Measurements from ENCODE around the gene DGKH. TPM values are rescaled to one million over a fixed set of nuclear protein-coding genes. Genes with fewer than 3 reads are reported as not detected.
"Not testable (repeated sequence)": the region's sequence is repeated elsewhere in the genome, so short reads cannot be mapped to it uniquely, and the experiment has no call there.

Gene DGKH
- total RNA-seq, 2 experiments from 2014 or later = 17.3 to 18.2 TPM

DNA sequence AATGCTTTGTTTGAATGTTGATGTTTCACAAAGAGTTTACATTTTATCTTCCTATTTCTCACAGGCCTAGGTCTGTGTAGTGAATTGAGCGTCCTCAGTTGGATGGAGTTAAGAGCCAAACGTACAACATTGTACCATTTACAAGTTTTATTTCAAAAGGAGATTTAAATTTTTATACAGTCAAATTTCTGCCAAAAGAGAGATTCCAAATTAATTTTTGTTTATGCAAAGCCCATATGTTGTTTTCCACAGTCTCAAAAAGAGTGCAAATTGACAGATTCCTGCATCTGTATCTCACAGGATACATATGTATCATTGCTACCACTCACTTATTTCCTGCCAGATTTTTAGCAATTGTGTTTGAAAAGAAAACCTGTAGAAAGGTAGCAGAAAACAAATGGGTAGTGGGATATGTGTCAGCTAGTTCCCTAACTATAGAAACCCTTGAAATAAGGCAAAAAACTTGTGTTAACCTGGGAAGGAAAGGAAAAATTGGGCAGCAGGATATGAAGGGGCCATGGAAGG is 46.1 kb downstream of the DGKH start:
- Mint-ChIP-seq H3K36me3 (ENCODE audit: low read depth) (peaks cover 17% of the 10 kb centered on the region), H3K9me3 (no peaks in the 10 kb centered on the region), H3K27ac (no peak overlapping the region), H3K27me3 (no peaks in the 10 kb centered on the region), H3K4me1 (no peaks in the 10 kb centered on the region), H3K4me3 (no peak overlapping the region)
- ChIA-PET CTCF (no interaction called here), POLR2A (no interaction called here)
- DNase-seq = no peak

DNA sequence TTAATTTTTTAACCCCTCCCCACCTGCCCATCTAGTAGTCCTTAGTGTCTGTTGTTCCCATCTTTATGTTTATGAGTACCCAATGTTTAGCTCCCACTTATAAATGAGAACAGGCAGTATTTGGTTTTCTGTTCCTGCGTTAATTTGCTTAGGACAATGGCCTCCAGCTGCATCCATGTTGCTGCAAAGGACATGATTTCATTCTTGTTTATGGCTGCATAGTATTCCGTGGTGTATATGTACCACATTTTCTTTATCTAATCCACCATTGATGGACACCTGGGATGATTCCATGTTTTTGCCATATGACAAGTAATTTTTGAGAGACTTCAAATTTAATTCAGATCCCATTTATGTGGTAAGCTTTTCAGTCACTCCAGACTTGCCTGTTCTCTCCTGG is 47.8 kb downstream of the DGKH start:
- CTCF ChIA-PET = interaction anchor here (1.0 kb wide), 1 partner anchor 208 kb away, joined by 3 read pairs; no protein-coding TSS in a partner anchor
- H3K4me1 Mint-ChIP-seq, H3K4me3 Mint-ChIP-seq, H3K27me3 Mint-ChIP-seq, H3K27ac Mint-ChIP-seq, POLR2A ChIA-PET, DNase-seq, H3K9me3 Mint-ChIP-seq: not testable (repeated sequence)
- H3K36me3 Mint-ChIP-seq (ENCODE audit: low read depth) = peaks cover 11% of the 10 kb centered on the region

DNA sequence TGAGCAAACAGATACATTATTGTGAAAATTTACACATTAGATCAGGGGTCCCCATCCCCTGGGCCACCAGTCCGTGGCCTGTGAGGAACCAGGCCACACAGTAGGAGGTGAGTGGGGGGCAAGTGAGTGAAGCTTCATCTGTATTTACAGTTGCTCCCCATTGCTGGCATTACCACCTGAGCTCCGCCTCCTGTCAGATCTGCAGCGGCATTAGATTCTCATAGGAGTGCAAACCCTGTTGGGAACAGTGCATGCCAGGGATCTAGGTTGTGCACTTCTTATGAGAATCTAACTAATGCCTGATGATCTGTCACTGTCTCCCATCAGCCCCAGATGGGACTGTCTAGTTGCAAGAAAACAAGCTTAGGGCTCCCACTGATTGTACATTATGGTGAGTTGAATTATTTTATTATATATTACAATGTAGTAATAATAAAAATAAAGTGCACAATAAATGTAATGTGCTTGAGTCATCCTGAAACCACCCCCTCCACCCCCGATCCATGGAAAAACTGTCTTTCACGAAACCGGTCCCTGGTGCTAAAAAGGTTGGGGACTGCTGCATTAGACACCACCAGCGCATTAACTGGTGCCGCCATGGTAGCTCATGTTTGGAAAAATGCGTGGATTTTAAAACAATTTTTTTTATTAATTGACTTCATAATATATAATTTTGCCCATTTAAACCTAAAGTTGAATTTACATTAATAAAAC is 51.7 kb downstream of the DGKH start:
- ChIA-PET CTCF (no interaction called here), POLR2A (no interaction called here)
- H3K4me1 Mint-ChIP-seq = peaks cover 19% of the 10 kb centered on the region
- H3K36me3 Mint-ChIP-seq (ENCODE audit: low read depth) = peaks cover 15% of the 10 kb centered on the region
- peaks cover 6% of the 10 kb centered on the region for H3K9me3 Mint-ChIP-seq
- H3K27ac Mint-ChIP-seq = no peak overlapping the region
- no peak for DNase-seq
- no peaks in the 10 kb centered on the region for H3K27me3 Mint-ChIP-seq
- H3K4me3 Mint-ChIP-seq = no peak overlapping the region

DNA sequence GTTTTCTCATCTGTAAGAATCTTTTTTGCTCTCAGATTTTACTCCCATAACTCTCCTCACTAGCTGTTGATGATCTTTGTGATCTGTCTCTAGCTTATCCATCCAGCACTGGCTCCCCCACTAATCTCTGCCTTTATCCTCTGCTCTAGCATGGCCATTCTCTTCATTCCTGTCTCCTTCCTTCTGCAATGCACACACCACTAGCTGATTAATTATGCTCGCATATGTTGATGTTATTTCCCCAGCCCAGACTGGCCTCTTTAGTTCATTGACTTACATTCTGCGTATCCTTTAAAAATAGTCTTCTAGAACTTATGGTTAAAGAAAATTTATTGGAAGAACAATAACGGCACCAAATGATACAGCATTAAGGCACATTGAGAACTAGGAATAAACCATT is 52.5 kb downstream of the DGKH start:
- H3K4me1 Mint-ChIP-seq = peaks cover 19% of the 10 kb centered on the region
- H3K27me3 Mint-ChIP-seq = no peaks in the 10 kb centered on the region
- CTCF ChIA-PET = no interaction called here
- H3K27ac Mint-ChIP-seq = no peak overlapping the region
- H3K4me3 Mint-ChIP-seq = no peak overlapping the region
- H3K9me3 Mint-ChIP-seq = peaks cover 6% of the 10 kb centered on the region
- peaks cover 15% of the 10 kb centered on the region for H3K36me3 Mint-ChIP-seq (ENCODE audit: low read depth)
- POLR2A ChIA-PET = no interaction called here
- no peak for DNase-seq

DNA sequence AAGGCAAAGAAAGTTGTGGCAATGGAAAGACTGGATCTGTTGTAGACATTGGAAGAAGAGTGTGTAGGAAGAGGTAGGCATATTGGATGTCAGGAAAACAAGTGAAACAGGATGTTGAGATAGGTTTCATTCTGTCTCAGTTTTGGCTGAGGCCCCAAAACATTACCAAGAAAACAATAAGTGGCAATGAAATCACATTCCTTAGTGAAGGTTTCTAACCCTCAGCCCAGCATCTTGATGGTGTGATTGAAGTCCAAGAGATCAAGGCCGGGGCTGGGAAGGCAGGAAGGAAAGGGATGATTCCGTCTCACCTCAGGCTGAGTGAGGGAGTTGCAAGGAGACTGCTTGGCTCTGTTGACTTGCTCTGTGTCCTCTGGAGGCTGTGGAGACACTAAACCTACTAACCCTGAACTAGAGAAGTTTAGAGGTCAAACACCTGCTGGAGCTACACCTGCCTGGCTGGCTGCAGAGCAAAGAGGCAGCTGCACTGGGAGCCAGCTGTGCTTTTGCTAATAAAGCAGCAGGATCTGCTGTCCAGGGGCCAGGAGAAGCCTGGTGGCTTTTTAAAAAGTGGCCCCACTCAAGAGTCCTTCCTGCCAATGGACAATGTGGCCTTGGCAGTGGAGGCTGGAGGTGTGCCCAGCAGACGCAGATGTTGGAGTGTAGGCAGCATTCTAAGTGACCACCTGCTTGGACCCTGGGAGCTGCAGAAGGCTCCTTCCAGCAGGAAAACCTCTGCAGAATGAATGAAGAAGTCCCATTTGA is 53.6 kb downstream of the DGKH start:
- no peak for DNase-seq
- Mint-ChIP-seq H3K27me3 (no peaks in the 10 kb centered on the region), H3K36me3 (ENCODE audit: low read depth) (peaks cover 9% of the 10 kb centered on the region), H3K27ac (no peak overlapping the region), H3K4me3 (no peak overlapping the region), H3K4me1 (peaks cover 19% of the 10 kb centered on the region), H3K9me3 (peaks cover 6% of the 10 kb centered on the region)
- POLR2A ChIA-PET = no interaction called here
- CTCF ChIA-PET = no interaction called here

DNA sequence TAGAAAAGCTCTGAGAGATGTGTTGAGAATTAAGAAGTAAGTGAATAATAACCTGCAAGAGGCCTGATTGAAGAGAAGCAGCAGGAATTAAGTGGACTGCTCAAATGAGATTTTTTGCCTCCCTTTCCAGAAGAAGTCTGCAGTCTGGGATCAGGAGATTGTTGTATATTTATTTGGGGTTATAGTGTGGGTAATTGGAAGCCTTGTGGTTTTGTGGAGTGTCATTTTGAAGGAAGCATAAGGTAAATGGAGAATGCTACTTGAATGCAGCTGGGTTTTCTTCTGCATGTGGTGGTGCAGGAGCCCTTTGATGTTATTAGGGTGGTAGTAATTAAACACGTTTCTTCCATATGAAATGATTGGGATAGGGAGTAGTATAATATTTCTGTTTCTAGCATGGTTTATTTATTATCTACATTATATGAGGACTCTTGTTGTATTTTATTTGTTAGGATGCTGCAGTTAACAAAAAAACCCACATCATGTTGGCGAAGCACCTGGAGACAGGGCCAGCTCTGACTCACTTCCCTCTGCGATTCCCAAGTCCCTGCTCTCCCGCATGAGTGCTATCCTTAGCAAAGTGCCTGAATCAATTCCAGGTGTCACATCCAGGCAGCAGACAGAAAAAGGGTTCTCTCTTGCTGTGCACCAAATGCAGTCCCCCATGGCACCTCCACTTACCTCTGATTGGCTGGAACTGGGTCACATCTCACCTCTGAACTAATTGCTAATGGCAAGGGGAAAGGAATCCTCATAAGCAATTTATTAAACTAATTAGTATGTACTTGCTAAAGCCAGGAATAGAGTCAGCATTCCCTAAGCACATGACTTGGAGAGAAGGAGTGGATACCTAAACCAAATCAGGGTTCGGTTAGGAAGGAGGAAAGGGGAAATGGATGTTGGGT is 54.8 kb downstream of the DGKH start:
- no peak for DNase-seq
- H3K4me1 Mint-ChIP-seq = peaks cover 19% of the 10 kb centered on the region
- H3K4me3 Mint-ChIP-seq = no peak overlapping the region
- no peak overlapping the region for H3K27ac Mint-ChIP-seq
- H3K9me3 Mint-ChIP-seq = peaks cover 6% of the 10 kb centered on the region
- no peaks in the 10 kb centered on the region for H3K27me3 Mint-ChIP-seq
- peaks cover 9% of the 10 kb centered on the region for H3K36me3 Mint-ChIP-seq (ENCODE audit: low read depth)
- POLR2A ChIA-PET = no interaction called here
- CTCF ChIA-PET = interaction anchor here (0.7 kb wide), 1 partner anchor 379 kb away, joined by 3 read pairs; no protein-coding TSS in a partner anchor

DNA sequence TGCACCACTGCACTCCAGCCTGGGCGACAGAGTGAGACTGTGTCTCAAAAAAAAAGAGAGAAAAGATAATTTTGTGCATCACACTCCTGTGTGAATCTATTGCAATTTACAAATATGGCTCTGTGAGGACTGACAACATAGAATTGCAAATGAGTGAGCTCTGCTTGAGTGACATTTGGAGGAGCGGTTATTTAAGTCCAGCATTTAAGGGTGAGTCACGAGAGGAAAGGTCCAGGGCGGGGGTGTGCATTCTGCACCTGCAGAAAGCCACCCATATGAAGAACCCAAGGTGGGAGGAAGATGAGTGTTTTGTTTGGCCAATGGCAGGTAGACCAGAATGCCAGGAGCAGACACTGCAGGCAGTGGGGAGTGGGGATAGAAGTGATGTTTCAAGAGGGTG is 58.5 kb downstream of the DGKH start:
- Mint-ChIP-seq H3K36me3 (ENCODE audit: low read depth) (peaks cover 9% of the 10 kb centered on the region), H3K4me1 (peaks cover 15% of the 10 kb centered on the region), H3K4me3 (no peak overlapping the region), H3K27me3 (no peaks in the 10 kb centered on the region), H3K9me3 (peaks cover 6% of the 10 kb centered on the region), H3K27ac (no peak overlapping the region)
- DNase-seq = no peak
- POLR2A ChIA-PET = no interaction called here
- CTCF ChIA-PET = interaction anchor here (0.5 kb wide), 1 partner anchor 791 kb away, joined by 3 read pairs; no protein-coding TSS in a partner anchor

DNA sequence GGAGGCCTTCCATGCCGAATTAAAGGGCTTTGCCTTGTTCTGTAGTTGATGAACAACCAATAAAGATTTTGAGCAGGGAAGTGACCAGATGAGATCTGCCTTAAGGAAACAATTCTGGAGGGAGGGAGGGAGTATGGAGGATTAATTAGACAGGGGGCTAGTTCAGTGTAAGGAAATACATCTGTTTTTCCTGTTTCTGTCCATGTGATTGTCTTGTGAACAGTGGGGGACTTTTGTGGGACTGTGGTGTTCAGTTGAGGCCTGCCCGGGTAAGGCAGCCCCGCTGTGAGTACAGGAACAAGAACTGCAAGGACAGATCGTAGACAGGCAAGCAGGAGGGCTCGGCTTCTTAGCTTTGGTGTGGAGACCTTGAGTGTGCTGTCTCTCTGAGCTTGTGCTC is 59.0 kb downstream of the DGKH start:
- Mint-ChIP-seq H3K27ac (no peak overlapping the region), H3K4me1 (peaks cover 14% of the 10 kb centered on the region), H3K4me3 (no peak overlapping the region), H3K36me3 (ENCODE audit: low read depth) (peaks cover 8% of the 10 kb centered on the region), H3K27me3 (no peaks in the 10 kb centered on the region), H3K9me3 (peaks cover 6% of the 10 kb centered on the region)
- ChIA-PET POLR2A (no interaction called here), CTCF (interaction anchor here (0.5 kb wide), 1 partner anchor 792 kb away, joined by 3 read pairs; no protein-coding TSS in a partner anchor)
- DNase-seq = no peak

DNA sequence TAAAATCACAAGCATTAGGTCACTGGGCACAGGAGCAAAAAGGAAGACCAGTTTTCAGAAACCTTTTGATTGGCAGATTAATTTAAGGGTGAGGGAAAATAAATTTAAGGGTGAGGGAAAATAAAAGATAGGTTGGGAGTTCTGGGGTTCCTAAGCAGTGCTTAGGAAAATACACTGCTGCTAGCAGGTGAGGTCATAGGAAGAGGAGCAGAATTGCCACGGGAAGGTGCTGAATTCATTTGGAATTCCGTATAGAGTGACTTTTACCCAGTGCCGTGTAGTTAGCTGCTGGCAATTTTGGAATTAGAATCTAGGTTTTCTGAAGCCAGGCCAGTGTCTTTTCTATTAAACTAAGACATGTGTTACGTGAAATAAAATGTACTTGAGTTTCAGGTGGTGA is 59.8 kb downstream of the DGKH start:
- Mint-ChIP-seq H3K27me3 (no peaks in the 10 kb centered on the region), H3K4me1 (peaks cover 7% of the 10 kb centered on the region), H3K4me3 (no peak overlapping the region), H3K27ac (no peak overlapping the region), H3K36me3 (ENCODE audit: low read depth) (peaks cover 2% of the 10 kb centered on the region), H3K9me3 (peaks cover 3% of the 10 kb centered on the region)
- ChIA-PET CTCF (no interaction called here), POLR2A (no interaction called here)
- no peak for DNase-seq

DNA sequence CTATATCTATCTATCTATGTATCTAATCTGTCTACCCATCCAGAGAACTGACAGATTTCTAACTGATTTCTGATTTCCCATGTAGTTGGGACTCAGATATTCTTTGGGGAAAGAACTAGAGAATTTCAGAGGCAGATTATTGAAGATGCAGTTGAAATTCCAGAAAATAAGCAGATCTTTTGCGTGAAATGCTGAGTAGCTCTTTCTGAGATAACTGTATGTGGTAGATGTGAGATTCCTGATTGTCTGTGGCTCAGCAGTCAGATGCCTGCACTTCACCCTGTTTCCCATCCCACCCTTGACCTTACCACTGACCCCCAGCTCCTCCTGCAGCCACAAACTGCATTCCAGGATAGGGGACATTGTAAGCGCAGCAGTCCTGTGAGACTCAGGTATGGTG is 61.5 kb downstream of the DGKH start:
- H3K4me1 Mint-ChIP-seq = peaks cover 7% of the 10 kb centered on the region
- ChIA-PET CTCF (interaction anchor here (1.2 to 2.1 kb wide), 2 partner anchors 67 to 441 kb away, joined by 3 to 8 read pairs; no protein-coding TSS in a partner anchor), POLR2A (no interaction called here)
- H3K27ac Mint-ChIP-seq = no peak overlapping the region
- H3K9me3 Mint-ChIP-seq = no peaks in the 10 kb centered on the region
- H3K27me3 Mint-ChIP-seq = no peaks in the 10 kb centered on the region
- no peaks in the 10 kb centered on the region for H3K36me3 Mint-ChIP-seq (ENCODE audit: low read depth)
- DNase-seq = no peak
- no peak overlapping the region for H3K4me3 Mint-ChIP-seq

DNA sequence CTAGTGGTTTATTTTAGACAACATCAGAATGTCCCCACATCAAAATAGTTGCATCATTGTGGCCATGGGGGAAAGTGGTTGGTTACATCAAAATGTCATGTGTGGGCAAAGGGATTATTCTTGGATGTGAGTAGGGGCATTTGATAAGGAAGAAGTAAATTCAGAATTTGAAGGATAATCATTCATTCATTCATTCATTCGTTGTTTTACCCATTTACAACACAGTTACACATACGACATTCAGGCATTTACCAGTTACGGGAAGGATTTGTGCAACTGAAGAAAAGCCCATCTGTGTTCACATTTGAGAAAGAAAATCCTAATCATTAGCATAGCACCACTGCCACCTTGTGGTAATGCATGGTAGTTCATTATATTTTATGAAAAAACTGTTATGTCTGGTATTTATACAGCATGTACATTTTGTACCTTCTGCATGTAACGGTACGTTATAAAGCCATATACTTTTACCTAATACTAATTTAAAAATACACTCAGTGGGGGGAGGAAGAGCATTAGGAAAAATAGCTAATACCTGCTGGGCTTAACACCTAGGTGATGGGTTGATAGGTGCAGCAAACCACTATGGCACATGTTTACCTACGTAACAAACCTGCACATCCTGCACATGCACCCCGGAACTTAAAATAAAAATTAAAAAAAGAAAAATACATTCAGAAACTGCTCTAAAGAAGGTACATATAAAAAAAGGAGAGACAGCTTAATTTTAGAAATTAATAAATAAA is 62.1 kb downstream of the DGKH start:
- no peaks in the 10 kb centered on the region for H3K36me3 Mint-ChIP-seq (ENCODE audit: low read depth)
- DNase-seq = peak; percentile 70
- peak overlapping the region; percentile 9 for H3K27ac Mint-ChIP-seq
- H3K9me3 Mint-ChIP-seq = no peaks in the 10 kb centered on the region
- H3K27me3 Mint-ChIP-seq = no peaks in the 10 kb centered on the region
- peaks cover 5% of the 10 kb centered on the region for H3K4me1 Mint-ChIP-seq
- no peak overlapping the region for H3K4me3 Mint-ChIP-seq
- CTCF ChIA-PET = interaction anchor here (0.6 to 2.1 kb wide), 6 partner anchors 20 to 974 kb away, joined by 3 to 8 read pairs (median 3); no protein-coding TSS in a partner anchor
- POLR2A ChIA-PET = no interaction called here

DNA sequence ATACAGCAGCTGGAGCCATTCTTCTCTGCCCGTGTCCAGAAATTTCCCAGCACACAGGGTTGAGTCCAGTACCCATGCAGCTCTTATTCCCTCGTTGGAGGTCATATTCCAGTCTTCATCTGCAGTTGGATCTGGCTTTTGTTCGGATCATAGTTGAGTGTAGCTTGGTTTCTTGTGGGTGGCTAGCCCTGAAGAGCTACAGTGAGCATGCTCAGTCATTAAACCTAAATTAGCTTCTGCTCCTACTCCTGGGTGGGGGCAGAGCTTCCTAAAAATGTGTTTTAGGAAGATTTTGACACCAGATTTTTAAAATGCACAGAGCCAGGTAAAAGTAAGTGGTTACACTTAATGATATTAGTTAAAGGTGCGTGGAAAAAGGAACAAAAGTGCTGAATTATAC is 64.4 kb downstream of the DGKH start:
- no peaks in the 10 kb centered on the region for H3K27me3 Mint-ChIP-seq
- no peak overlapping the region for H3K27ac Mint-ChIP-seq
- CTCF ChIA-PET = interaction anchor here (0.6 to 2.3 kb wide), 2 partner anchors 342 to 448 kb away, joined by 4 to 5 read pairs; no protein-coding TSS in a partner anchor
- peaks cover 5% of the 10 kb centered on the region for H3K4me1 Mint-ChIP-seq
- POLR2A ChIA-PET = no interaction called here
- no peak overlapping the region for H3K4me3 Mint-ChIP-seq
- no peaks in the 10 kb centered on the region for H3K9me3 Mint-ChIP-seq
- DNase-seq = no peak
- no peaks in the 10 kb centered on the region for H3K36me3 Mint-ChIP-seq (ENCODE audit: low read depth)

All from activated CD4-positive, alpha-beta T cell treated with anti-CD3 and anti-CD28 coated beads, Interleukin-2, amount 10 ng/mL, durations not matched to agents 7 days and 5 days (primary cell).